LNCaP clone FGC (cell line): ENCODE data around the gene KLF7.

Experiments
- DNase-seq: peaks from one replicate; pipeline ENCODE4 v3.0.0-alpha.2; 2011; ENCODE audit warnings: low read depth
- H3K4me3 ChIP-seq: 2 replicates; pipeline ENCODE4 v1.5.1; 2011; ENCODE audit warnings: mild to moderate bottlenecking, low read depth, low read length, control low read depth
- TF ChIP-seq, protein P1 (sequence below): IDR thresholded peaks from 2 replicates; pipeline ENCODE4 v1.5.1; 2012; ENCODE audit warnings: mild to moderate bottlenecking; ENCODE audit not compliant: control insufficient read depth, insufficient read depth; ENCODE audit errors: extremely low read depth

The KLF7 gene

GRCh38 chr2:207155516-207156444, 10.0 kb downstream of the KLF7 start:
- TF ChIP-seq, protein P1, sequence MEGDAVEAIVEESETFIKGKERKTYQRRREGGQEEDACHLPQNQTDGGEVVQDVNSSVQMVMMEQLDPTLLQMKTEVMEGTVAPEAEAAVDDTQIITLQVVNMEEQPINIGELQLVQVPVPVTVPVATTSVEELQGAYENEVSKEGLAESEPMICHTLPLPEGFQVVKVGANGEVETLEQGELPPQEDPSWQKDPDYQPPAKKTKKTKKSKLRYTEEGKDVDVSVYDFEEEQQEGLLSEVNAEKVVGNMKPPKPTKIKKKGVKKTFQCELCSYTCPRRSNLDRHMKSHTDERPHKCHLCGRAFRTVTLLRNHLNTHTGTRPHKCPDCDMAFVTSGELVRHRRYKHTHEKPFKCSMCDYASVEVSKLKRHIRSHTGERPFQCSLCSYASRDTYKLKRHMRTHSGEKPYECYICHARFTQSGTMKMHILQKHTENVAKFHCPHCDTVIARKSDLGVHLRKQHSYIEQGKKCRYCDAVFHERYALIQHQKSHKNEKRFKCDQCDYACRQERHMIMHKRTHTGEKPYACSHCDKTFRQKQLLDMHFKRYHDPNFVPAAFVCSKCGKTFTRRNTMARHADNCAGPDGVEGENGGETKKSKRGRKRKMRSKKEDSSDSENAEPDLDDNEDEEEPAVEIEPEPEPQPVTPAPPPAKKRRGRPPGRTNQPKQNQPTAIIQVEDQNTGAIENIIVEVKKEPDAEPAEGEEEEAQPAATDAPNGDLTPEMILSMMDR = no peak
- no peak for DNase-seq
- no peak overlapping the region for H3K4me3 ChIP-seq

DNA sequence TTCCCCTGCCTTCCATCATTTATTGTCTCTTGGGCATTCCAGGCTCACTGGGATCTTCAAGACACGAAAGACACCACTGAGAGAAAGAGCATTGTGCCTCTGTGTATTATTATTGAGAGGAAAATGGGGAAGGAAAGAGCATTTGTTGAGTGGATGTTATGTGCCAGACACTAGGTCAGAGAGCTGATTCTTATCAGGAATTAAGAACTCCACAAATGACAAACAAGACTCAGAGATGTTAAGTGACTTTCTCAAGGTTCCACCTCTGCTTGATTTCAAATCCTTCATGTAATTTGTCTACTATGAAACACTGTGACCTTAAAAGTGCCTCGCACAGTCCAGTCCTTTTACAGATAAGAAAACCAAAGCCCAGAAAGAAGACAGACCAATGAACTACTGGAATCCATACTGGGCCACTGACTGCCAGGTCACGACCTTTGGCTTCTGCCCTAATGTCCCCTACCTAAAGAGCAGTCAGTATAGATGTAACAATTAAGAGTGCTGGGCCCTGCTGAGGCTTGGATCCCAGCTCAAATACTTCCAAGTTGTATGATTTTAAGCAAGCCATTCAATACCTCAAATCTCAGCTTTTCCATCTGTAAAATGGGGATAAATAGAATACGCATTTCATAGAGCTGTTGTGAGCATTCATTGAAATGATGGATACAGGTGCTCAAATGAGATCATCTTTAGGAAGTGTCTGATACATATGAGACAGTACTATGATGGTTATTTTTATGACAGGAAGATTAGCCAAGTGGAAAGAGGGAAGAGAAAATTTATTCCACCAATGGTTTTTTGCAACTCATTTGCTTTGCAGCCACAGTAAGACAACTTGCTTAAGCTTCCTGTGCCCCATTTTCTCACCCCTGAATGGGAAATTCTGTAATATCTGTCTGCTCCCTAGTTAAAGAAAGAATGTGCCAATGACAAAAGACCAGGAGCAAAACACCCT, 10.9 kb downstream of the KLF7 start:
- DNase-seq = no peak
- H3K4me3 ChIP-seq = no peak overlapping the region
- TF ChIP-seq, protein P1 = no peak

DNA sequence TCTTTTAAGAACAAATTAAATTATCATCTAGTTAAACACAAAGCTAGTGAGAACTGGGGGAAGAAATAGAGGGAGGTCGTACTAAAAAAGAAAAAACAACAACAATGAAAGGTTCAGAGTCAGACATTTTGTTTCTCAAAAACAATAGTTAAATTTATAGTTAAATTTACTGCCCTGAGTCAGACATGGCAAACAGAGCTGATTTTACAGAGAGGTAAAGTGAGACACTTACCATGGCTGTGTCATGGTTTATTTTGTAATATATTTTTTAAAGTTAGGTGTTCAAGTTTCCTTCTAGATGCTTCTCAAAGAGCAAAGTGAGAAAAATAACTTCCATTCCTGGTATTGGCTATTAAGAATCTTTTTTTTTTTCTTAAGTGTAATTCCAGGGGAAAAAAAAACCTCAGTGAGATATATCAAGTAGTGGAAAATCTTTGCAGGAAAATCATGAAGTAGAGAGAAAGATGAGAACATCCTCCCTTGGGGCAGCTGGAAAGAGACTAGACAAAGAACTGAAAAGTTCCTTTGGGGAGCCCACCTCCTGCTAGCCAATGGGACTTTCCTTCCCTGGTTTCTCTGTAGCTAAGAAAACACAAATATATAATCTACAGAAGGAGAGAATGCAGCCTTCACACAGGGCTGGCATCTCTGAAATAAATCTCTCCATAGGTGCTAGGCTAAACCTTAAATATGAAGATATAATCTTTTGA, 12.3 kb downstream of the KLF7 start:
- H3K4me3 ChIP-seq = no peak overlapping the region
- TF ChIP-seq, protein P1 = no peak
- DNase-seq = no peak

DNA sequence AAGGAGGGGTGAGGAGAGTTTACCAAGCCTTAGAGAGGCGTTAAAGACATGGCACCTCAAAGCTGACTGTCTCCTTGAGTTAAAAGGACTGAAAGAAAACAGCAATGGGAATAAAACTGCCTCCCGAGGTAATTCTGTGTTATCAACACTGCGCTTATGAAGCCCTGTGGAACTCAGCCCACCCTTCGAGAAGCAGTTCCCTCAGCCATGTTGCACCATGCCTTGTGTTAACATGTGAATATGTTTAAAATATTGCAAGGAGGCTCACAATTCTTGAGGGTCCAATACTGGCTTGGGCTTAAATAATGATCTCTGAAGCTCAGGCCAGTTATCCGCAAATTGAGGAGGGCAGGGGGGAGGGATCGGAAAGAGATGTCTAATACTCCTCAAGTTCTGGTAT, 14.7 kb downstream of the KLF7 start:
- TF ChIP-seq, protein P1 = no peak
- no peak for DNase-seq
- no peak overlapping the region for H3K4me3 ChIP-seq

- no peak for DNase-seq
- no peak overlapping the region for H3K4me3 ChIP-seq
- TF ChIP-seq, protein P1 = no peak
Observed at GRCh38 chr2:207150284-207150683, 15.5 kb downstream of the KLF7 start.
